ENCODE data around the gene PPM1K.

GRCh38 chr4:88255111-88255510, 29.2 kb downstream of the PPM1K start:
- TF ChIP-seq CTCF (IDR thresholded peaks at IDR 0.05) (no peak), POLR2AphosphoS5 (IDR thresholded peaks at IDR 0.05) (no peak)
